Central memory CD8-positive, alpha-beta T cell (primary cell): ENCODE data around the gene PKP4.

Experiments
- ATAC-seq: fragments of 150-1000 bp; cut with Tn5 transposase; replicated peaks from 2 replicates; pipeline ENCODE4 v1.10.0; 2022; ENCODE audit warnings: mild to moderate bottlenecking, moderate FRiP score, moderate number of reproducible peaks; ENCODE audit not compliant: poor library complexity, severe bottlenecking; ENCODE audit errors: extremely low read depth
- DNase-seq, 2 donors: peaks; one replicate each; pipeline ENCODE4 v3.0.0; 2021; ENCODE audit warnings: low spot score in 2 of 2
- H3K27ac Mint-ChIP-seq: one replicate; pipeline ENCODE4 v1.8.0; 2022; ENCODE audit warnings: low read depth, mild to moderate bottlenecking, moderate library complexity, mixed read lengths
- H3K27me3 Mint-ChIP-seq: one replicate; pipeline ENCODE4 v1.8.0; 2022; ENCODE audit warnings: mixed read lengths
- H3K36me3 Mint-ChIP-seq: one replicate; pipeline ENCODE4 v1.8.0; 2022; ENCODE audit warnings: mild to moderate bottlenecking, moderate library complexity, mixed read lengths; ENCODE audit not compliant: insufficient read depth
- H3K4me1 Mint-ChIP-seq: one replicate; pipeline ENCODE4 v1.8.0; 2022; ENCODE audit warnings: mixed read lengths
- H3K4me3 Mint-ChIP-seq: one replicate; pipeline ENCODE4 v1.8.0; 2022; ENCODE audit warnings: mild to moderate bottlenecking, moderate library complexity, mixed read lengths
- H3K9me3 Mint-ChIP-seq: one replicate; pipeline ENCODE4 v1.8.0; 2022; ENCODE audit warnings: mixed read lengths

The PKP4 gene

GRCh38 chr2:158570869-158571268, 114.1 kb downstream of the PKP4 start:
- Mint-ChIP-seq H3K4me1 (no peaks in the 10 kb centered on the region), H3K27ac (no peak overlapping the region)
- DNase-seq: no peak

GRCh38 chr2:158573739-158574138, 117.0 kb downstream of the PKP4 start:
- Mint-ChIP-seq H3K27ac (no peak overlapping the region), H3K4me1 (no peaks in the 10 kb centered on the region), H3K27me3 (no peaks in the 10 kb centered on the region), H3K4me3 (no peak overlapping the region), H3K36me3 (no peaks in the 10 kb centered on the region), H3K9me3 (no peaks in the 10 kb centered on the region)
- DNase-seq: no peak
- ATAC-seq: no peak

More at GRCh38 chr2:158570869-158571268, 114.1 kb downstream of the PKP4 start:
- Mint-ChIP-seq H3K27me3 (no peaks in the 10 kb centered on the region), H3K36me3 (no peaks in the 10 kb centered on the region), H3K4me3 (no peak overlapping the region), H3K9me3 (peaks cover 5% of the 10 kb centered on the region)
- ATAC-seq: no peak

DNA sequence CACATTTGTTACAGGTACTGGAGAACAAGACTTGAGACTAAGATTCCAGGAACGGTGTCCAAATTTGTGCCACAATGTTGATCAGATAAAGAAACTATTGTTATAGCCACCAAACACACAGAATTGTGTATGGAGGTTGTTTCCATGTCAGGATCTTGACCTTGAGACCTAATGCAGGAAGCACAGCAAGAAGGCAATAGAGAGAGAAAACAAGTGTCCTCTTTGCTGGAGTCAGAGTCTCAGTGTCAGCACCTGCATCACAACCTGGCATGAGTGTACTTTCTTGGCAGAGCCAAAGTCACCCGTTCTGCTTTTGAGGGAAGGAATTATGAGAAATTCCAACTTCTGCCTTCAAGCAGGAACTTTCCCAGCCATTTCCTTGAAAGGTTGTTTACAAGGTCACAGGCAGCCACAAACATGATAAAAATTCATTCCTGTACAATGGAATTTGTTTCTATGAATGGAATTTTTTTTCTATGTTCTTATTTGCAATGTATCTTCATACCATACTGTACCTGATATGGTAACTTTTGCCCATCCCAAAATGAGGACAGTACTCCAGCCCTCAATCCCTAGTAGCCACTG, 118.4 kb downstream of the PKP4 start:
- H3K4me3 Mint-ChIP-seq: no peak overlapping the region
- no peak overlapping the region for H3K27ac Mint-ChIP-seq
- no peaks in the 10 kb centered on the region for H3K4me1 Mint-ChIP-seq
- ATAC-seq: no peak
- H3K27me3 Mint-ChIP-seq: no peaks in the 10 kb centered on the region
- no peak for DNase-seq
- H3K36me3 Mint-ChIP-seq: peaks cover 2% of the 10 kb centered on the region
- H3K9me3 Mint-ChIP-seq: no peaks in the 10 kb centered on the region

- Mint-ChIP-seq H3K4me3 (no peak overlapping the region), H3K27ac (no peak overlapping the region), H3K4me1 (no peaks in the 10 kb centered on the region), H3K36me3 (peaks cover 2% of the 10 kb centered on the region), H3K27me3 (no peaks in the 10 kb centered on the region), H3K9me3 (no peaks in the 10 kb centered on the region)
- ATAC-seq: no peak
- no peak for DNase-seq
Observed at GRCh38 chr2:158577141-158577540, 120.4 kb downstream of the PKP4 start.

- no peak for DNase-seq
- no peak overlapping the region for H3K4me3 Mint-ChIP-seq
- no peak overlapping the region for H3K27ac Mint-ChIP-seq
- no peaks in the 10 kb centered on the region for H3K4me1 Mint-ChIP-seq
- no peaks in the 10 kb centered on the region for H3K27me3 Mint-ChIP-seq
- H3K9me3 Mint-ChIP-seq: no peaks in the 10 kb centered on the region
- peaks cover 2% of the 10 kb centered on the region for H3K36me3 Mint-ChIP-seq
- no peak for ATAC-seq
Observed at GRCh38 chr2:158578703-158579330, 122.1 kb downstream of the PKP4 start.

GRCh38 chr2:158579928-158580327, 123.2 kb downstream of the PKP4 start:
- Mint-ChIP-seq H3K4me1 (no peaks in the 10 kb centered on the region), H3K27ac (no peak overlapping the region), H3K4me3 (no peak overlapping the region), H3K36me3 (peaks cover 2% of the 10 kb centered on the region), H3K9me3 (no peaks in the 10 kb centered on the region), H3K27me3 (no peaks in the 10 kb centered on the region)
- DNase-seq: no peak
- no peak for ATAC-seq

DNA sequence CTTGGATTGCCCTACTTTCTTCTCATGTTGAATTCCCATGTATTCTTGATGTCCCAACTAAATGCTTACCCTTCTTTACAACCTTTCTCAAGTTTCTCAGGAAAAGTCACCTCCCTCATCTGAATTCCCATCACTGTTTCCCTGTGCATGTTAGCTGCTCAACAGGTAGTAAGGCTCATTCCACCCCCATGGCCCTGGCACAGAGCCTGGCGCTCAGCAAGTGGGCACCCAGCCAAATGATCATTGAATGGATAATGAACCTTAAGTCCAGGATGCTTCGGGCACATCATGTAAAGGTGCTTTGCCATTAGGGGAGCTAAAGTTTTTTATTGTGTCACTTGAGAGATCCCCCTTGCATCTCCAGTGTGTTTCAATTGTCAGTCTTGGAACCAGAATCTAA, 124.0 kb downstream of the PKP4 start:
- Mint-ChIP-seq H3K4me3 (no peak overlapping the region), H3K27ac (no peak overlapping the region), H3K36me3 (peaks cover 2% of the 10 kb centered on the region), H3K4me1 (no peaks in the 10 kb centered on the region), H3K27me3 (no peaks in the 10 kb centered on the region), H3K9me3 (no peaks in the 10 kb centered on the region)
- DNase-seq (no peak), ATAC-seq (no peak)

- peaks cover 2% of the 10 kb centered on the region for H3K36me3 Mint-ChIP-seq
- no peak overlapping the region for H3K4me3 Mint-ChIP-seq
- H3K4me1 Mint-ChIP-seq: no peaks in the 10 kb centered on the region
- no peak overlapping the region for H3K27ac Mint-ChIP-seq
- DNase-seq (no peak), ATAC-seq (no peak)
- no peaks in the 10 kb centered on the region for H3K9me3 Mint-ChIP-seq
- no peaks in the 10 kb centered on the region for H3K27me3 Mint-ChIP-seq
Observed at GRCh38 chr2:158582670-158583069, 125.9 kb downstream of the PKP4 start.

DNA sequence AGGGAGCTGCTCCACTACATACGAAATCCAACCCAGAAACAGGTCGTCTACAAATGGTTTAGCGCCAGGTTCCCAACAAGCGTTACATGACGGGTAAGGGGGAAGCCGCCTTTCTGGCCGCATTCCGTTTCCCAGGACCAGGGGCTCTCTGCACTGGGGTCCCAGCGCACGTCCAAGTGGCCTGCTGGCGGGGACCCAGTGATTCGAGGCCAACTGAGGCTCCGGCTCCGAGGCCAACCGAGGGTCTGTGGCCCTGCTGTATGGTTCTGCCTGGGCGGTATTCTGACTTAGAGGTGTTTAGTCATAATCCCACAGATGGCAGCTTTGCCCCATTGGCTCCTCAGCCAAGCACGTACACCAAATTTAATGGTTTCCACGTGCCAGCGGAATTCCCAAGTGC, 127.2 kb downstream of the PKP4 start:
- H3K27ac Mint-ChIP-seq: no peak overlapping the region
- ATAC-seq (no peak), DNase-seq (no peak)
- no peaks in the 10 kb centered on the region for H3K4me1 Mint-ChIP-seq
- H3K9me3 Mint-ChIP-seq: no peaks in the 10 kb centered on the region
- peaks cover 2% of the 10 kb centered on the region for H3K36me3 Mint-ChIP-seq
- no peaks in the 10 kb centered on the region for H3K27me3 Mint-ChIP-seq
- no peak overlapping the region for H3K4me3 Mint-ChIP-seq

DNA sequence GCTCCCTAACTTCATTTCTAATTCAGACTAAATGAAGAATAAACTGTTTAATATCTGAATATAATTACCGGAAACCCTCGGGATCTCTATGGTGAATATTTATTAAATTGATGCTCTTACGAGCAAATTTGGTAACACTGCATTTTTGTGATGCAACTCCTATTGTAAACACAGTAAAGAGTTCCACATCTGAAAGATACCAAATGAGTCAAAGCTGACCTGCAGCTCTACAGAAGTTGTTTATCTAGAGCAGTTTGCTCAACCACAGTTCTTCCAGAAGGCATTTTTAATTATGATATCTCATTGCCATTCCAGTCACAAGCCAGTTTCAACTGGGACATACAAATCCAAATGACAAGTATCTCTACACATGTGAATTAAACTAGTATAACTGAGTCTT, 129.7 kb downstream of the PKP4 start:
- DNase-seq: no peak
- Mint-ChIP-seq H3K9me3 (no peaks in the 10 kb centered on the region), H3K4me3 (no peak overlapping the region), H3K27me3 (no peaks in the 10 kb centered on the region), H3K36me3 (no peaks in the 10 kb centered on the region), H3K27ac (no peak overlapping the region), H3K4me1 (no peaks in the 10 kb centered on the region)
- ATAC-seq: no peak

GRCh38 chr2:158589303-158589702, 132.6 kb downstream of the PKP4 start:
- Mint-ChIP-seq H3K27ac (no peak overlapping the region), H3K27me3 (no peaks in the 10 kb centered on the region), H3K36me3 (no peaks in the 10 kb centered on the region), H3K4me3 (no peak overlapping the region), H3K9me3 (no peaks in the 10 kb centered on the region), H3K4me1 (no peaks in the 10 kb centered on the region)
- ATAC-seq (no peak), DNase-seq (no peak)

GRCh38 chr2:158598862-158599517, 142.2 kb downstream of the PKP4 start:
- Mint-ChIP-seq H3K27me3 (no peaks in the 10 kb centered on the region), H3K4me1 (no peaks in the 10 kb centered on the region), H3K4me3 (no peak overlapping the region), H3K9me3 (no peaks in the 10 kb centered on the region), H3K36me3 (no peaks in the 10 kb centered on the region), H3K27ac (no peak overlapping the region)
- no peak for DNase-seq
- ATAC-seq: no peak

DNA sequence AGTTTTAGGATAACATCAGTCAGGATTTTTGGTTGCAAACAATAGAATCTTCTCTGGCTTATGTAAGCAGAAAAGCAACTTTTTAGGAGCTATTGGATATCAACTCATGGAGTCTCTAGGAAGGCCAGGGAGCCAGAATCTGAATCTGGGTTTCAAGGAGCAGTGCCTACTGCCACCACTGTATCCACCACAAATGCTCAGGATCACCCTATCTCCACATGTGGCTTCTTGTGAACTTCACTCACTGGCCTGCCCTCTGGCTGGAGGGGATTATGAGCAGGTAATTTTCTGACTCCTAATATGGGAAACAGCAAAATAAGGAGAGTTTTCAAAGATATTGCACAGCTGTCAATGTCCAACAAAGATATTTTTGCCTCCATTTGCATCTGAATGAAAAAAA, 142.9 kb downstream of the PKP4 start:
- Mint-ChIP-seq H3K9me3 (no peaks in the 10 kb centered on the region), H3K36me3 (no peaks in the 10 kb centered on the region), H3K4me1 (no peaks in the 10 kb centered on the region), H3K27me3 (no peaks in the 10 kb centered on the region), H3K4me3 (no peak overlapping the region), H3K27ac (no peak overlapping the region)
- DNase-seq: no peak
- ATAC-seq: no peak
